Activated naive CD4-positive, alpha-beta T cell treated with anti-CD3 and anti-CD28 coated beads for 36 hours (primary cell): Measurements from ENCODE around the gene CAPRIN1. TPM values are rescaled to one million over a fixed set of nuclear protein-coding genes. Genes with fewer than 3 reads are reported as not detected.

Experiments
- CTCF ChIA-PET: fragments of 350-600 bp; sonication (Branson Sonifier 250); formaldehyde crosslinking; loops from one replicate; lab custom pipeline; 2021; ENCODE audit warnings: antibody characterized with exemption; lab: Charles Lee
- DNase-seq: peaks from one replicate; pipeline ENCODE4 v3.0.0-alpha.2; 2020
- H3K27ac Mint-ChIP-seq: one replicate; pipeline ENCODE4 v1.8.0; 2021; ENCODE audit warnings: mild to moderate bottlenecking, mixed read lengths
- H3K27me3 Mint-ChIP-seq: one replicate; pipeline ENCODE4 v1.8.0; 2021; ENCODE audit warnings: low read depth, mixed read lengths
- H3K36me3 Mint-ChIP-seq: one replicate; pipeline ENCODE4 v1.8.0; 2021; ENCODE audit warnings: low read depth, mixed read lengths
- H3K4me1 Mint-ChIP-seq: one replicate; pipeline ENCODE4 v1.8.0; 2021; ENCODE audit warnings: low read depth, mixed read lengths
- H3K4me3 Mint-ChIP-seq: one replicate; pipeline ENCODE4 v1.8.0; 2021; ENCODE audit warnings: mild to moderate bottlenecking, moderate library complexity, mixed read lengths
- H3K9me3 Mint-ChIP-seq: one replicate; pipeline ENCODE4 v1.8.0; 2021; ENCODE audit warnings: mixed read lengths
- intact Hi-C: fragments of 100-400 bp; cut with micrococcal nuclease; formaldehyde crosslinking; loops from one replicate; pipeline ENCODE4 v1.15.1; 2023
- total RNA-seq, 2 experiments: library from RNA; stranded (reverse); gene quantifications; one replicate each; pipeline ENCODE4 v1.2.3, GENCODE V29; 2021

CAPRIN1 gene, protein sequence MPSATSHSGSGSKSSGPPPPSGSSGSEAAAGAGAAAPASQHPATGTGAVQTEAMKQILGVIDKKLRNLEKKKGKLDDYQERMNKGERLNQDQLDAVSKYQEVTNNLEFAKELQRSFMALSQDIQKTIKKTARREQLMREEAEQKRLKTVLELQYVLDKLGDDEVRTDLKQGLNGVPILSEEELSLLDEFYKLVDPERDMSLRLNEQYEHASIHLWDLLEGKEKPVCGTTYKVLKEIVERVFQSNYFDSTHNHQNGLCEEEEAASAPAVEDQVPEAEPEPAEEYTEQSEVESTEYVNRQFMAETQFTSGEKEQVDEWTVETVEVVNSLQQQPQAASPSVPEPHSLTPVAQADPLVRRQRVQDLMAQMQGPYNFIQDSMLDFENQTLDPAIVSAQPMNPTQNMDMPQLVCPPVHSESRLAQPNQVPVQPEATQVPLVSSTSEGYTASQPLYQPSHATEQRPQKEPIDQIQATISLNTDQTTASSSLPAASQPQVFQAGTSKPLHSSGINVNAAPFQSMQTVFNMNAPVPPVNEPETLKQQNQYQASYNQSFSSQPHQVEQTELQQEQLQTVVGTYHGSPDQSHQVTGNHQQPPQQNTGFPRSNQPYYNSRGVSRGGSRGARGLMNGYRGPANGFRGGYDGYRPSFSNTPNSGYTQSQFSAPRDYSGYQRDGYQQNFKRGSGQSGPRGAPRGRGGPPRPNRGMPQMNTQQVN
- total RNA-seq: 100 to 1,000 TPM; 274 to 289 TPM

- intact Hi-C loops: loop anchor here (1.0 to 10.0 kb wide), 12 partner anchors 36 to 794 kb away; partner anchors contain the start of genes ABTB2, C11orf91, CAT and FBXO3
- CTCF ChIA-PET: interaction anchor here (1.1 kb wide), 1 partner anchor 55 kb away, joined by 3 read pairs; no protein-coding TSS in a partner anchor
- Mint-ChIP-seq H3K27me3 (no peaks in the 10 kb centered on the region), H3K4me3 (peak within 1 kb of the TSS; percentile 96), H3K4me1 (peaks cover 14% of the 10 kb centered on the region), H3K9me3 (no peaks in the 10 kb centered on the region), H3K27ac (peak within 1 kb of the TSS; percentile 97), H3K36me3 (peaks cover 23% of the 10 kb centered on the region)
- DNase-seq: peak; percentile 86
Measured at GRCh38 chr11:34051349-34052035, at the start of gene CAPRIN1. Gene CAPRIN1 (plus strand): TSS chr11:34051731. CDS start chr11:34052421, 690 bp downstream.

- Mint-ChIP-seq H3K4me3 (no peak overlapping the region), H3K36me3 (no peaks in the 10 kb centered on the region), H3K4me1 (peaks cover 5% of the 10 kb centered on the region), H3K27me3 (peaks cover 17% of the 10 kb centered on the region), H3K27ac (no peak overlapping the region), H3K9me3 (no peaks in the 10 kb centered on the region)
- CTCF ChIA-PET: no interaction called here
- intact Hi-C loops: no loop called here
- no peak for DNase-seq
Measured at GRCh38 chr11:34002420-34002819, 49.1 kb upstream of the CAPRIN1 start.

DNA sequence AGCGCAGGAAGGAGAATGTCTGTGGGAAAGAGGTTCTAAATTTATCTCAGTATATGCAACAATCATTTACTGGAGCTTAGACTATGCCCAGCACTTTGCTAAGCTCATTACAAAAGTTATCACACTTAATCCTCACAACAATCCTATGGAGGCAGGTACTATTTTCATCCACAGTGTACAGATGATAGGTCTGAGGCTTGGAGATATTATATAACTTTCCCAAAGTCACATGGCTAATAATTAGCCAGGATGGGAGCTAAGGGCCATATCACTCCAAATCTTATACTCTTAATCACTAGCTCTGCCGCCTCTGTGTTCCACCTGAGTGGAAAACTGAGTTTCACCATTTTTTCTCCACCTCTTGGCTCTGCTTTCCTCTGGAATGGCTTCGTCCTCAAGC lies 47.3 kb upstream of the CAPRIN1 start:
- intact Hi-C loops: no loop called here
- no peaks in the 10 kb centered on the region for H3K4me1 Mint-ChIP-seq
- peaks cover 10% of the 10 kb centered on the region for H3K27me3 Mint-ChIP-seq
- no peaks in the 10 kb centered on the region for H3K9me3 Mint-ChIP-seq
- no peak overlapping the region for H3K4me3 Mint-ChIP-seq
- CTCF ChIA-PET: interaction anchor here (0.7 to 1.0 kb wide), 3 partner anchors 14 to 33 kb away, joined by 3 read pairs; no protein-coding TSS in a partner anchor
- DNase-seq: no peak
- H3K27ac Mint-ChIP-seq: no peak overlapping the region
- H3K36me3 Mint-ChIP-seq: no peaks in the 10 kb centered on the region

- intact Hi-C loops: no loop called here
- CTCF ChIA-PET: interaction anchor here (0.9 to 1.4 kb wide), 2 partner anchors 10 to 149 kb away, joined by 3 to 6 read pairs; no protein-coding TSS in a partner anchor
- H3K27ac Mint-ChIP-seq: no peak overlapping the region
- H3K27me3 Mint-ChIP-seq: peaks cover 5% of the 10 kb centered on the region
- H3K4me1 Mint-ChIP-seq: no peaks in the 10 kb centered on the region
- no peak for DNase-seq
- no peak overlapping the region for H3K4me3 Mint-ChIP-seq
- no peaks in the 10 kb centered on the region for H3K36me3 Mint-ChIP-seq
- no peaks in the 10 kb centered on the region for H3K9me3 Mint-ChIP-seq
Measured at GRCh38 chr11:34006876-34007275, 44.7 kb upstream of the CAPRIN1 start.

GRCh38 chr11:34012734-34013133 lies 38.8 kb upstream of the CAPRIN1 start:
- Mint-ChIP-seq H3K36me3 (no peaks in the 10 kb centered on the region), H3K27me3 (no peaks in the 10 kb centered on the region), H3K4me1 (no peaks in the 10 kb centered on the region), H3K9me3 (no peaks in the 10 kb centered on the region), H3K4me3 (no peak overlapping the region), H3K27ac (no peak overlapping the region)
- CTCF ChIA-PET: no interaction called here
- intact Hi-C loops: no loop called here
- no peak for DNase-seq

DNA sequence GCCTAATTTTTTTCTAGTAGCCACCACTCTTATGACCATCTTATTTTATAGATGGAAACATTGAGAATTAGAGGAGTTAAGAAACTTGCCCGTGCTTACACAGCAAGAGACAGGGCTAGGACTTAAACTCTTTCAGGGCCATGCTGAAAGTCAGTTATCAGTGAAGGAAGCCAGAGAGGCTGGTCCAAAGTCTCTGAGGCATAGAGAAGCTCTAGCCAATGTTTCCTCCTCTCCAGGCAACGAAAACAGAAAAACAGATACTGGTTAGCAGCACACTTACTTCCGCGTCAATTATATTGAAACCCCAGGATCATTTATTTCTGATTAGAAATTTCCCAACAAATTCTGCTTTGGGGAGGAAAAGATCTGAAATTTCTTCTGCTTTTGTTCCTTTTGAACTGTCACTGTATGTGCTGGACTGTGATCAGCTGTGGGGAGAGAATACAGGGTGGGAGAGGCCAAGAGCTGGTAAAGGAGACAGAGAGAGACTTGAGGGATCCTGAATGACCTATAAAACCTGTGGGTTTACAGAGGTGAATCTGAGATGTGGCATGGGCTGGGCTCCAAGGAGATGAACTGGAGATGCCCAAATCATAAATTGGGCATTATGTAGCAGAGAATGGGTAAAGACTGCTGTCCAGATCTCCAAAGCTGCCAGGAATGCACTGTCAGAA lies 37.5 kb upstream of the CAPRIN1 start:
- Mint-ChIP-seq H3K27ac (no peak overlapping the region), H3K4me3 (no peak overlapping the region), H3K4me1 (no peaks in the 10 kb centered on the region), H3K9me3 (no peaks in the 10 kb centered on the region), H3K27me3 (no peaks in the 10 kb centered on the region), H3K36me3 (no peaks in the 10 kb centered on the region)
- CTCF ChIA-PET: interaction anchor here (1.3 kb wide), 1 partner anchor 26 kb away, joined by 3 read pairs; no protein-coding TSS in a partner anchor
- no peak for DNase-seq
- intact Hi-C loops: no loop called here

DNA sequence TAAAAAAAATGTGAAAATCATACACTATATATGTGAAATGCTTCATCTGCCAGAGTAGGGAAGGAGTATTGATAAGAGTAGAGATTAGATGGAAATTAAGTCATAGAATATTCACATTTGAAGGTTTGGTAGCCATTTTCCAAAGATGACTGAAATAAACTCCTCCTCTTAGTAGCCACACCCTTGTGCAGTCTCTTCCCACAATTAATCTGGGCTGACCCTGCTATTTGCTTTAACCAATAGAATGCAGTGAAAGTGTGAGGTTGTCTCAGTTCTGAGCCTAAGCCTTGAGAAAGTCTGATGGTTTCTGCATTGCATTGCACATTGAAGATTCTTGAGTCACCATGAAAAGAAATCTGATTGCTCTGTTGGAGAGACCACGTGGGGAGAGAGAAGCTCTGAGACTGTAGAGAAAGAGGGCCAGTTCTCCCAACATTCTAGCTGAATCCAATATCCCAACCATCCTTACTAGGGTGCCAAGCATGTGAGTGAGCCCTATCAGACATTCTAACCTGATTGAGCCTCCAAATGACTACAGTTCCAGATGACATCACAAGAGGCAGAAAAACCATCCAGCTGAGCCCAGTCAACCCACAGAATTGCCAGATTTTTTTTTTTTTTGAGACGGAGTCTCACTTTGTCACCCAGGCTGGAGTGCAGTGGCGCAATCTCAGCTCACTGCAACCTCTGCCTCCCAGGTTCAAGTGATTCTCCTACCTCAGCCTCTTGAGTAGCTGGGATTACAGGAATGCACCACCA lies 29.4 kb upstream of the CAPRIN1 start:
- CTCF ChIA-PET: no interaction called here
- H3K27ac Mint-ChIP-seq: no peak overlapping the region
- peaks cover 4% of the 10 kb centered on the region for H3K9me3 Mint-ChIP-seq
- no peak for DNase-seq
- no peaks in the 10 kb centered on the region for H3K27me3 Mint-ChIP-seq
- H3K4me3 Mint-ChIP-seq: no peak overlapping the region
- no peaks in the 10 kb centered on the region for H3K4me1 Mint-ChIP-seq
- intact Hi-C loops: no loop called here
- H3K36me3 Mint-ChIP-seq: no peaks in the 10 kb centered on the region

- DNase-seq: no peak
- CTCF ChIA-PET: no interaction called here
- Mint-ChIP-seq H3K9me3 (peaks cover 4% of the 10 kb centered on the region), H3K4me3 (no peak overlapping the region), H3K27me3 (no peaks in the 10 kb centered on the region), H3K27ac (no peak overlapping the region), H3K4me1 (no peaks in the 10 kb centered on the region), H3K36me3 (no peaks in the 10 kb centered on the region)
- intact Hi-C loops: no loop called here
Measured at GRCh38 chr11:34026432-34026831, 25.1 kb upstream of the CAPRIN1 start.

DNA sequence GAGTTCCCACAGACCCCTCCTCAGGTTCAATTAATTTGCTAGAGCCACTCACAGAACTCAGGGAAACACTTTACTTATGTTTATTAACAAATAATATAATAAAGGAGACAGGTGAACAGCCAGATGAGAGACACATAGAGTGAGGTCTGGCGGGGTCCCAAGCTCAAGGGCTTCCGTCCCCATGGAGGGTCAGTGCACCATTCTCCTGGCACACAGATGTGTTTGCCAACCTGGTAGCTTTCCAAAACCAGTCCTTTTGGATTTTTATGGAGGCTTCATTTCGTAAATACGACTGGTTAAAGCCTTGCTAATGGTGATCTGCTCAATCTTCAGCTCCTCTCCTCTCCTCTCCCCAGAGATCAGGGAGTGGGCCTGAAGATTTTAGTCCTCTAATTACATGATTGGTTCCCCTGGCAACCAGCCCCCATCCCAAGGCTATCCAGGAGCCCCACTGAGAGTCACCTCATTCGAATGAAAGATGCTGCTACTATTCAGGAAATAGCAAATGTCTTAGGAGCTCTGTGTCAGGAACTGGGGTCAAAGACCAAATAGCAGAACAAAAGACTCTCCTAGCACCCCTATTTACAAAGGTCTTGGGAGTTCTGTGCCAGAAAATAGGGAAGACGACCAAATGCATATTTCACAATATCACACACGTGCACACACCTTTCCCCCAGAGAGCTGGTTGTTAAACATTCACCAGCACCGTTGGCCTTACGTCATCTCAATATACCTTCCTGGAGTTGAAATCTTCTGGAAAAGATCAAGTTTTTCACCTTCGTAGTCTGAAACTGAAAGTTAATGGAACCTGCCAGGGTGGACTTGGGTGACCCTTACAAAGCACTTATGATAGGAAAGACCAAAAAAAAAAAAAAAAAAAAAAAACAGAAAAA lies 23.8 kb upstream of the CAPRIN1 start:
- H3K27me3 Mint-ChIP-seq: no peaks in the 10 kb centered on the region
- H3K9me3 Mint-ChIP-seq: no peaks in the 10 kb centered on the region
- H3K4me3 Mint-ChIP-seq: no peak overlapping the region
- no peaks in the 10 kb centered on the region for H3K36me3 Mint-ChIP-seq
- CTCF ChIA-PET: interaction anchor here (0.6 to 1.0 kb wide), 2 partner anchors 170 to 318 kb away, joined by 3 to 4 read pairs; no protein-coding TSS in a partner anchor
- no peak overlapping the region for H3K27ac Mint-ChIP-seq
- DNase-seq: no peak
- no peaks in the 10 kb centered on the region for H3K4me1 Mint-ChIP-seq
- intact Hi-C loops: no loop called here

- no peak overlapping the region for H3K27ac Mint-ChIP-seq
- H3K4me3 Mint-ChIP-seq: no peak overlapping the region
- intact Hi-C loops: no loop called here
- no peaks in the 10 kb centered on the region for H3K9me3 Mint-ChIP-seq
- DNase-seq: no peak
- no peaks in the 10 kb centered on the region for H3K27me3 Mint-ChIP-seq
- no peaks in the 10 kb centered on the region for H3K4me1 Mint-ChIP-seq
- H3K36me3 Mint-ChIP-seq: no peaks in the 10 kb centered on the region
- CTCF ChIA-PET: interaction anchor here (0.6 kb wide), 1 partner anchor 317 kb away, joined by 4 read pairs; no protein-coding TSS in a partner anchor
Measured at GRCh38 chr11:34028425-34028824, 23.1 kb upstream of the CAPRIN1 start.
